ENCODE measurements around the gene S100A6. TPM values are rescaled to one million over a fixed set of nuclear protein-coding genes. Genes with fewer than 3 reads are reported as not detected.
A peak's percentile ranks its signal among the peaks of the same experiment; 100 is the strongest.
"Not testable (repeated sequence)": the region's sequence is repeated elsewhere in the genome, so short reads cannot be mapped to it uniquely, and the experiment has no call there.

The S100A6 gene
- total RNA-seq (2012; rRNA removed) = 1,129 and 1,390 TPM in 2 replicates

- Histone ChIP-seq H3K4me3 (ENCODE audit: low read length) (peak within 1 kb of the TSS; percentile 82), H3K4me1 (ENCODE audit: control insufficient read depth, insufficient read depth, low read length) (peaks cover 37% of the 10 kb centered on the region), H3K36me3 (ENCODE audit: insufficient read depth, low read length) (peaks cover 15% of the 10 kb centered on the region), H3K9me3 (replicated peaks; ENCODE audit: low read length) (no peaks in the 10 kb centered on the region), H3K4me2 (ENCODE audit: low read length) (peak within 1 kb of the TSS; percentile 87), H3K9ac (ENCODE audit: low read depth, low read length) (peak within 1 kb of the TSS; percentile 97), H3K27me3 (ENCODE audit: control insufficient read depth, insufficient read depth, low read length) (no peaks in the 10 kb centered on the region)
Measured at GRCh38 chr1:153535242-153536011, at the start of gene S100A6. Gene S100A6, minus strand, starts transcription at chr1:153535991. Its CDS starts 652 bp downstream, at chr1:153535339.

- peaks cover 5% of the 10 kb centered on the region for H3K4me1 ChIP-seq (ENCODE audit: control insufficient read depth, insufficient read depth, low read length)
- H3K4me2 ChIP-seq (ENCODE audit: low read length) = no peak overlapping the region
- H3K9me3 ChIP-seq (replicated peaks; ENCODE audit: low read length) = no peaks in the 10 kb centered on the region
- H3K27me3 ChIP-seq (ENCODE audit: control insufficient read depth, insufficient read depth, low read length) = no peaks in the 10 kb centered on the region
- H3K4me3 ChIP-seq (ENCODE audit: low read length) = no peak overlapping the region
- no peak overlapping the region for H3K9ac ChIP-seq (ENCODE audit: low read depth, low read length)
- no peaks in the 10 kb centered on the region for H3K36me3 ChIP-seq (ENCODE audit: insufficient read depth, low read length)
Measured at GRCh38 chr1:153585006-153585405, 49.2 kb upstream of the S100A6 start.

GRCh38 chr1:153583976-153584375 lies 48.2 kb upstream of the S100A6 start:
- Histone ChIP-seq H3K4me3 (ENCODE audit: low read length) (no peak overlapping the region), H3K9me3 (replicated peaks; ENCODE audit: low read length) (no peaks in the 10 kb centered on the region), H3K4me2 (ENCODE audit: low read length) (no peak overlapping the region), H3K27me3 (ENCODE audit: control insufficient read depth, insufficient read depth, low read length) (no peaks in the 10 kb centered on the region), H3K36me3 (ENCODE audit: insufficient read depth, low read length) (no peaks in the 10 kb centered on the region), H3K9ac (ENCODE audit: low read depth, low read length) (no peak overlapping the region), H3K4me1 (ENCODE audit: control insufficient read depth, insufficient read depth, low read length) (peaks cover 5% of the 10 kb centered on the region)

GRCh38 chr1:153583514-153583913 lies 47.7 kb upstream of the S100A6 start:
- not testable (repeated sequence) for H3K4me2 ChIP-seq (ENCODE audit: low read length); H3K9me3 ChIP-seq (replicated peaks; ENCODE audit: low read length); H3K4me3 ChIP-seq (ENCODE audit: low read length); H3K27me3 ChIP-seq (ENCODE audit: control insufficient read depth, insufficient read depth, low read length); H3K9ac ChIP-seq (ENCODE audit: low read depth, low read length); H3K36me3 ChIP-seq (ENCODE audit: insufficient read depth, low read length); H3K4me1 ChIP-seq (ENCODE audit: control insufficient read depth, insufficient read depth, low read length)

GRCh38 chr1:153582836-153583235 lies 47.0 kb upstream of the S100A6 start:
- not testable (repeated sequence) for H3K4me3 ChIP-seq (ENCODE audit: low read length); H3K4me2 ChIP-seq (ENCODE audit: low read length); H3K36me3 ChIP-seq (ENCODE audit: insufficient read depth, low read length); H3K9me3 ChIP-seq (replicated peaks; ENCODE audit: low read length); H3K9ac ChIP-seq (ENCODE audit: low read depth, low read length); H3K27me3 ChIP-seq (ENCODE audit: control insufficient read depth, insufficient read depth, low read length)
- peaks cover 16% of the 10 kb centered on the region for H3K4me1 ChIP-seq (ENCODE audit: control insufficient read depth, insufficient read depth, low read length)

GRCh38 chr1:153578936-153579335 lies 43.1 kb upstream of the S100A6 start:
- no peak overlapping the region for H3K4me2 ChIP-seq (ENCODE audit: low read length)
- H3K27me3 ChIP-seq (ENCODE audit: control insufficient read depth, insufficient read depth, low read length) = no peaks in the 10 kb centered on the region
- H3K4me1 ChIP-seq (ENCODE audit: control insufficient read depth, insufficient read depth, low read length) = peaks cover 16% of the 10 kb centered on the region
- no peak overlapping the region for H3K9ac ChIP-seq (ENCODE audit: low read depth, low read length)
- H3K9me3 ChIP-seq (replicated peaks; ENCODE audit: low read length) = no peaks in the 10 kb centered on the region
- H3K36me3 ChIP-seq (ENCODE audit: insufficient read depth, low read length) = no peaks in the 10 kb centered on the region
- H3K4me3 ChIP-seq (ENCODE audit: low read length) = no peak overlapping the region

GRCh38 chr1:153578490-153578889 lies 42.7 kb upstream of the S100A6 start:
- Histone ChIP-seq H3K36me3 (ENCODE audit: insufficient read depth, low read length) (no peaks in the 10 kb centered on the region), H3K4me1 (ENCODE audit: control insufficient read depth, insufficient read depth, low read length) (peaks cover 15% of the 10 kb centered on the region), H3K9me3 (replicated peaks; ENCODE audit: low read length) (no peaks in the 10 kb centered on the region), H3K4me2 (ENCODE audit: low read length) (no peak overlapping the region), H3K27me3 (ENCODE audit: control insufficient read depth, insufficient read depth, low read length) (no peaks in the 10 kb centered on the region), H3K4me3 (ENCODE audit: low read length) (no peak overlapping the region), H3K9ac (ENCODE audit: low read depth, low read length) (no peak overlapping the region)

- Histone ChIP-seq H3K27me3 (ENCODE audit: control insufficient read depth, insufficient read depth, low read length) (no peaks in the 10 kb centered on the region), H3K9me3 (replicated peaks; ENCODE audit: low read length) (no peaks in the 10 kb centered on the region), H3K4me1 (ENCODE audit: control insufficient read depth, insufficient read depth, low read length) (peaks cover 22% of the 10 kb centered on the region), H3K36me3 (ENCODE audit: insufficient read depth, low read length) (no peaks in the 10 kb centered on the region), H3K4me2 (ENCODE audit: low read length) (peak overlapping the region; percentile 23), H3K9ac (ENCODE audit: low read depth, low read length) (no peak overlapping the region), H3K4me3 (ENCODE audit: low read length) (no peak overlapping the region)
Measured at GRCh38 chr1:153577624-153578051, 41.8 kb upstream of the S100A6 start.

GRCh38 chr1:153577138-153577537 lies 41.3 kb upstream of the S100A6 start:
- H3K27me3 ChIP-seq (ENCODE audit: control insufficient read depth, insufficient read depth, low read length) = no peaks in the 10 kb centered on the region

GRCh38 chr1:153575497-153575896 lies 39.7 kb upstream of the S100A6 start:
- H3K9me3 ChIP-seq (replicated peaks; ENCODE audit: low read length); H3K4me2 ChIP-seq (ENCODE audit: low read length); H3K27me3 ChIP-seq (ENCODE audit: control insufficient read depth, insufficient read depth, low read length); H3K4me3 ChIP-seq (ENCODE audit: low read length); H3K36me3 ChIP-seq (ENCODE audit: insufficient read depth, low read length); H3K9ac ChIP-seq (ENCODE audit: low read depth, low read length): not testable (repeated sequence)
- H3K4me1 ChIP-seq (ENCODE audit: control insufficient read depth, insufficient read depth, low read length) = peaks cover 33% of the 10 kb centered on the region

More at GRCh38 chr1:153577138-153577537, 41.3 kb upstream of the S100A6 start:
- no peak overlapping the region for H3K4me3 ChIP-seq (ENCODE audit: low read length)
- peaks cover 25% of the 10 kb centered on the region for H3K4me1 ChIP-seq (ENCODE audit: control insufficient read depth, insufficient read depth, low read length)
- no peak overlapping the region for H3K9ac ChIP-seq (ENCODE audit: low read depth, low read length)
- no peaks in the 10 kb centered on the region for H3K9me3 ChIP-seq (replicated peaks; ENCODE audit: low read length)
- H3K36me3 ChIP-seq (ENCODE audit: insufficient read depth, low read length) = no peaks in the 10 kb centered on the region
- no peak overlapping the region for H3K4me2 ChIP-seq (ENCODE audit: low read length)

- not testable (repeated sequence) for H3K36me3 ChIP-seq (ENCODE audit: insufficient read depth, low read length); H3K27me3 ChIP-seq (ENCODE audit: control insufficient read depth, insufficient read depth, low read length); H3K4me3 ChIP-seq (ENCODE audit: low read length); H3K9ac ChIP-seq (ENCODE audit: low read depth, low read length); H3K4me2 ChIP-seq (ENCODE audit: low read length); H3K9me3 ChIP-seq (replicated peaks; ENCODE audit: low read length)
- peaks cover 33% of the 10 kb centered on the region for H3K4me1 ChIP-seq (ENCODE audit: control insufficient read depth, insufficient read depth, low read length)
Measured at GRCh38 chr1:153575081-153575491, 39.3 kb upstream of the S100A6 start.

- no peaks in the 10 kb centered on the region for H3K9me3 ChIP-seq (replicated peaks; ENCODE audit: low read length)
- H3K4me3 ChIP-seq (ENCODE audit: low read length) = no peak overlapping the region
- H3K4me2 ChIP-seq (ENCODE audit: low read length) = peak overlapping the region; percentile 73
- H3K9ac ChIP-seq (ENCODE audit: low read depth, low read length) = peak overlapping the region; percentile 53
- peaks cover 34% of the 10 kb centered on the region for H3K4me1 ChIP-seq (ENCODE audit: control insufficient read depth, insufficient read depth, low read length)
- no peaks in the 10 kb centered on the region for H3K36me3 ChIP-seq (ENCODE audit: insufficient read depth, low read length)
- H3K27me3 ChIP-seq (ENCODE audit: control insufficient read depth, insufficient read depth, low read length) = no peaks in the 10 kb centered on the region
Measured at GRCh38 chr1:153573351-153573750, 37.6 kb upstream of the S100A6 start.
